Large intestine (tissue), 3 donors: ENCODE results near the gene KCNN4. TPM values are rescaled to one million over a fixed set of nuclear protein-coding genes. Genes with fewer than 3 reads are reported as not detected.

Experiments used
- DNase-seq, 2 donors: peaks; one replicate each; pipeline versions ENCODE4 v3.0.0 to v3.0.0-alpha.2; 2013
- H3K27ac ChIP-seq: one replicate; pipeline ENCODE4 v1.5.1; 2013; ENCODE audit warnings: low read length
- H3K27me3 ChIP-seq: 2 replicates; pipeline ENCODE4 v1.6.1; 2013; ENCODE audit warnings: low read length; ENCODE audit not compliant: control insufficient read depth, insufficient read depth
- H3K36me3 ChIP-seq: 2 replicates; pipeline ENCODE4 v1.6.1; 2013; ENCODE audit warnings: low read length; ENCODE audit not compliant: control insufficient read depth, insufficient read depth
- H3K4me1 ChIP-seq: one replicate; pipeline ENCODE4 v1.6.1; 2013; ENCODE audit warnings: low read length; ENCODE audit not compliant: control insufficient read depth, insufficient read depth
- H3K4me3 ChIP-seq: one replicate; pipeline ENCODE4 v1.5.1; 2013; ENCODE audit warnings: low read length
- H3K9me3 ChIP-seq: one replicate; pipeline ENCODE4 v1.6.1; 2013; ENCODE audit warnings: mild to moderate bottlenecking, low read depth, low read length, moderate library complexity; ENCODE audit not compliant: control insufficient read depth
- WGBS: methylation state at CpG from one replicate; pipeline ENCODE4 v1.1.5; 2013; ENCODE audit warnings: low lambda C conversion rate; ENCODE audit not compliant: insufficient coverage; 5-methylcytosine and 5-hydroxymethylcytosine counted together
- polyA plus RNA-seq: library from polyadenylated mRNA; unstranded; fragments of 120-200 nt; gene quantifications from one replicate; pipeline ENCODE4 v1.2.1, GENCODE V29; 2013

The KCNN4 gene
- polyA plus RNA-seq, 1 donor: 1.3 TPM

DNA sequence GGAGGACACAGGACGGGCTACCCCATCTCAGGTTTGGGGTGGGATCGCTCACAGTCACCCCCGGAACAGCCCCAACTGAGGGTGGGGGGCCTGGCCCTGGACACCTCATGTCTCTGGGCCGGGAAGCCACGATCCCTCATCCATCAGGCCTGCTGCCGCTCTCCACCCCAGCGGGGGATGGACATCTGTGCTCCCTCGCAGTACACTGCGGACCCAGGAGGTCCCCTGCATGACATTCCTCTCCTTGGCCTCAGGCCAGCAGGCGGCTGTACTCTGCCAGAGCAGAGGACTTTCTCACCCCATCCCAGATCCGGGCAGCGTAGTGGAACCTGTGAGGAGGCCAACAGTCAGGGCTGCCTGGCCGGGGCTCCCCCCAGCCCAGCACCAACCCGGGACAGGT is 49.4 kb downstream of the KCNN4 start:
- Histone ChIP-seq H3K9me3 (no peaks in the 10 kb centered on the region), H3K4me1 (no peaks in the 10 kb centered on the region), H3K27ac (no peak overlapping the region), H3K4me3 (no peak overlapping the region), H3K36me3 (peaks cover 64% of the 10 kb centered on the region), H3K27me3 (no peaks in the 10 kb centered on the region)
- DNase-seq: no peak
- WGBS: no CpG with 5 or more reads among the region's 14 CpGs

DNA sequence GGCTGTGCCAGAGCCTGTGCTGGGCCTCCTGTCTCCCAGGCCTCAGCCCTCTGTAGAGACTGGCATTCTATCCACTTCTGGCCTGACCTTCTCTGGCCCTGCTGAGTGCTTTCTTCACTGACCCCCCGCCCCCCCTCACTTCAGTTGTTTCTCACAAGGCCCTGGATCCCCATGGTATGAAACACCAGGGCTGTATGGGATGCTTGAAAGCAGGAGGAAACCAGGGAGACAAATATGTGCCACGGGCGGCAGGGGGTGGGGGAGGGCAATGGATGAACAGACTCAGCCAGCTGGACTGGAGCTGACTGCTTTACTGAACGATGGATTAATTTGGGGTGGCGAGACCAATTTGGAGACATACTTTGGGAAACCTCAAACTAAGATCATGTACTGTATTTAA is 50.9 kb downstream of the KCNN4 start:
- H3K27ac ChIP-seq: no peak overlapping the region
- no peak for DNase-seq
- no peaks in the 10 kb centered on the region for H3K27me3 ChIP-seq
- WGBS: no CpG with 5 or more reads among the region's 5 CpGs
- H3K4me1 ChIP-seq: no peaks in the 10 kb centered on the region
- no peaks in the 10 kb centered on the region for H3K9me3 ChIP-seq
- H3K4me3 ChIP-seq: no peak overlapping the region
- H3K36me3 ChIP-seq: peaks cover 55% of the 10 kb centered on the region

DNA sequence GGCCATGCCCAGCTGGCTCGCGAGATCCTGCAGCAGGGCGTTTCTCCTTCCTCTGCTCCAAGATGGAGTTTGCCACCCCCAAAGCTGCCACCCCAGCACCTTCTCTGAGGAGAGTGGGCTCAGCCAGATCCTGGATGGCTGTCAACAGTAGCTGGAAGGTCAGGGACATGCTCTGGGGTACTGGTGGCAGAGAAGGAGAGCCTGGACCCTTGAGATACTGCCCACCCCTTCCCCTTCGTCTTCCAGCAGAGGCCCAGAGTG is 53.2 kb downstream of the KCNN4 start:
- no peaks in the 10 kb centered on the region for H3K4me1 ChIP-seq
- no peak overlapping the region for H3K4me3 ChIP-seq
- no peak overlapping the region for H3K27ac ChIP-seq
- H3K9me3 ChIP-seq: no peaks in the 10 kb centered on the region
- DNase-seq: no peak
- H3K36me3 ChIP-seq: peaks cover 34% of the 10 kb centered on the region
- no CpG with 5 or more reads among the region's 4 CpGs for WGBS
- H3K27me3 ChIP-seq: no peaks in the 10 kb centered on the region

DNA sequence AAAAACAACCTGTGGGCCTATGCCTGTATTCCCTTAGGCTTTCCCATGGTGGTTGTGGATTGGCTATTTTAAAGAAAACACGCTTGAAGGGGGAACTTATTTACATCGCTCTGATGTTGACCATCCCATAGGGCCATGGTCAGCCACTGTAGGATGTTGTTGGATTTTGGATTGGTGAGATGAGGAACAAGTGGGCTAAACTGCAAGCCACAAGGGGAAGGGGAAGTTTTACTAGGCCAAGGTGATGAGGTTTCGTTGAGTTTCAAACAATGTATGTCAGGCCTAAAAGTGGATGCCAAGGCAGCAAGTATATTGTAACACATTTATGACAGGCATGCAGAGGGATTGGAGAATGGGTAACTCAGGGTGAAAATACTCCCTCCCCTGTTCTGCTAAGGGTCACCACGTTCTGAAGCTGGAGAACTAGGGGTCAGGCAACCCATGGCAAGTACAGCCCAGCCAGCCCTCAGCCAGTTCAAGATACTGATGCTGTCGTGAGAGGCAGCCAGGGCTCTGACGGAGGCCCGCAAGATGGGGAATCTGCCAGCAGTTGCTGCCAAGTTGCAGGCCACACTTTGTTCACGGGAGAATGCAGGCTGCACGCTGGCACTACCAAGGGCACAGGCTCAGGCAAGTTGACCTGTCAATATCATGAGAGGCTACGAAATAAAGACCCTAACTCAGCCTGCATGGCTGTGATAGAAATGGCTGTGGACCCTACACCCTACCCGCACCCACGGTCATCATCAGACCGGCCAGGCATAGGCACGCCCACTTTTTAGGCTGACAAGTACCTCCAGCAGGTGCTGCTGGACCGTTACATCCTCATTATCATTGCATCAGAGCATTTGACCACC is 53.8 kb downstream of the KCNN4 start:
- no peaks in the 10 kb centered on the region for H3K4me1 ChIP-seq
- no peak for DNase-seq
- H3K36me3 ChIP-seq: peaks cover 28% of the 10 kb centered on the region
- no peaks in the 10 kb centered on the region for H3K9me3 ChIP-seq
- no peak overlapping the region for H3K27ac ChIP-seq
- WGBS: no CpG with 5 or more reads among the region's 15 CpGs
- H3K4me3 ChIP-seq: no peak overlapping the region
- H3K27me3 ChIP-seq: no peaks in the 10 kb centered on the region

DNA sequence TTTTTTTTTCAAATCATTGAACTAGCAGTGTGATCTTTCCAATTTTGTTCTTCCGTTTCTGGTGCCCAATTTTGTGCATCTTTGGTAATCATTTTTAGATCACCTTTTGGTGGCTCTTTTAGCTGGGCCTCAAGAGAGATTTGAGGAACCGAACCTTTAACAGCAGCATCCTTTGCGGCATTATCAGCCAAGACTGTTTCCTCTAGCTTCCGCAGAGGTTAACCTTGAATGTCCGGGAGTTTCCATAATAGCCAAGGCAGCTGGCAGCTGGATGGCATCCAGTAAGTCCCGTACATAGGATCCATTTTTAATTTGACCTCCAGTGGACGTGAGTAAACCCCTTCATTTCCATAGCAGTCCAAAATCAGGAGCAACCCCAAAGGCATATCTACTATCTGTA is 55.3 kb downstream of the KCNN4 start:
- Histone ChIP-seq H3K4me3 (no peak overlapping the region), H3K4me1 (no peaks in the 10 kb centered on the region), H3K36me3 (peaks cover 17% of the 10 kb centered on the region), H3K9me3 (no peaks in the 10 kb centered on the region), H3K27ac (no peak overlapping the region), H3K27me3 (no peaks in the 10 kb centered on the region)
- no peak for DNase-seq
- no CpG with 5 or more reads among the region's 7 CpGs for WGBS

DNA sequence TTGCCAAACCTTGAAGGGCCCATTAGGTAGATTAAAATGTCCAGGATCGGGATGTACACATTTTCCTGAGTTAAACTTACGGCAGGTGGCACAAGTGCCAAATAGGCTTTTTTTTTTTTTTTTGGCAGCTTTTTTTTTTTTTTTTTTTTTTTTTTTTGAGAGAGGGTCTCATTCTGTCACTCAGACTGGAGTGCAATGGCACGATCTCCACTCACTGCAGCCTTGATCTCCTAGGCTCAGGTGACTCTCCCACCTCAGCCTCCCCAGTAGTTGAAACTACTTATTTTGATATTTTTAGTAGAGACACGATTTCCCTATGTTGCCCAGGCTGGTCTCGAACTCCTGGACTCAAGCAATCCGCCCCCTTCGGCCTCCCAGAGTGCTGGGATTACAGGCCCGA is 55.9 kb downstream of the KCNN4 start:
- no peak for DNase-seq
- Histone ChIP-seq H3K36me3 (peaks cover 17% of the 10 kb centered on the region), H3K9me3 (no peaks in the 10 kb centered on the region), H3K4me3 (no peak overlapping the region), H3K27ac (no peak overlapping the region), H3K27me3 (no peaks in the 10 kb centered on the region), H3K4me1 (no peaks in the 10 kb centered on the region)
- 94% methylated on average over 3 of the region's 8 CpGs for WGBS

DNA sequence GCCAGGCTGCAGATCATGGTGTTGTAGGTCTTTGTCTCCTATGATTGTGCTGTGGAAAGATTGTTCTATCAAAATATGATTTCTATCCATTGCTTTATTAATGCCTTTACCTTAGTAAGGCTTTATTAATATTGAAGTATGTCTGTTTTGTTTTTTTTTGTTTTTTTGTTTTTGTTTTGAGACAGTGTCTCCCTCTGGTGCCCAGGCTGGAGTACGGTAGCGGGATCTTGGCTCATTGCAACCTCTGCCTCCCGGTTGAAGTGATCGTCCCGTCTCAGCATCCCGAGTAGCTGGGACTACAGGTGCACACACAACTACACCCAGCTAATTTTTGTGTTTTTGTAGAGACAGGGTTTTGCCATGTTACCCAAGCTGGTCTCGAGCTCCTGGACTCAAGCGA is 57.2 kb downstream of the KCNN4 start:
- DNase-seq: no peak
- no peak overlapping the region for H3K4me3 ChIP-seq
- peaks cover 6% of the 10 kb centered on the region for H3K36me3 ChIP-seq
- no peak overlapping the region for H3K27ac ChIP-seq
- no CpG with 5 or more reads among the region's 8 CpGs for WGBS
- no peaks in the 10 kb centered on the region for H3K4me1 ChIP-seq
- peaks cover 3% of the 10 kb centered on the region for H3K9me3 ChIP-seq
- no peaks in the 10 kb centered on the region for H3K27me3 ChIP-seq

DNA sequence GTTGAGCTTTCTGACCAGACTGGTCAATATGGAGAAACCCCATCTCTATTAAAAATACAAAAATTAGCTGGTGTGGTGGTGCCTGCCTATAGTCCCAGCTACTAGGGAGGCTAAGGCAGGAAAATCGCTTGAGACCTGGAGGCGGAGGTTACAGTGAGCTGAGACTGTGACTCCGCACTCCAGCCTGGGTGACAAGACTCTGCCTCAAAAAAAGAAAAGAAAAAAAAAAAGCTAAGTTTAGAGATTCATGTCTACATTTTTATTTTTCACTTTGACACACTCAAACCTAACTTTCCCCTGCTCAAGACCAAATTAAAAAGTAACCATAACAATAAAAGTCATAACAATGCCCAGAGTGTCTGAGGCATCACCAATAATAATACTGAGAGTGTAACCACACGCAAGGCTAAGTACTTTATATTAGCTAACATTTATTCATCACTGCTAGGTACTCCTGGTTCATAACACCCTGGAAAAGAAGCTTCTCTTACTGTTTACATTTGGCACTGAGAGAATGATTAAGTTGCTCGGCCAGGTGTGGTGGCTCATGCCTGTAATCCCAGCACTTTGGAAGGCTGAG is 59.2 kb downstream of the KCNN4 start:
- no CpG with 5 or more reads among the region's 5 CpGs for WGBS
- Histone ChIP-seq H3K4me3 (no peak overlapping the region), H3K27ac (no peak overlapping the region), H3K4me1 (no peaks in the 10 kb centered on the region), H3K27me3 (no peaks in the 10 kb centered on the region), H3K36me3 (no peaks in the 10 kb centered on the region), H3K9me3 (peaks cover 4% of the 10 kb centered on the region)
- no peak for DNase-seq

DNA sequence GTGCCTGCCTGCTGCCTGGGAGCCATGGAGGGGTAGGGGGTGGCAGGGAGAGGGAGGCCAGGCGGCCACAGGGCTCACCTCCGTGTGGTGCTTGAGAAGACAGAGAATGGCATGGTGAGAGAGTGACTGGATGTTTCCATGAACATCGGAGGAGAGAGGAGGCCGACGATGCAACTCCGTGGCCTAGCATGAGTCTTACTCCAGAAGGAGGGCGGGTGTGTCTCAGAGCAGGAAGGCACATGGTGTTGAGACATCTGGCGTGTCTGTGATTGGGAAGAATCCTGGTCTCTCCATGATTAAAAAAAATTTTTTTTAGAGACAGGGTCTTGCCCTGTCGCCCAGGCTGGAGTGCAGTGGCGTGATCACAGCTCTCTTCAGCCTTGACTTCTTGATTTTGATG is 59.8 kb downstream of the KCNN4 start:
- no peaks in the 10 kb centered on the region for H3K36me3 ChIP-seq
- no peaks in the 10 kb centered on the region for H3K27me3 ChIP-seq
- H3K27ac ChIP-seq: no peak overlapping the region
- peaks cover 4% of the 10 kb centered on the region for H3K9me3 ChIP-seq
- no peak for DNase-seq
- 100% methylated on average over 3 of the region's 10 CpGs for WGBS
- H3K4me3 ChIP-seq: no peak overlapping the region
- no peaks in the 10 kb centered on the region for H3K4me1 ChIP-seq

DNA sequence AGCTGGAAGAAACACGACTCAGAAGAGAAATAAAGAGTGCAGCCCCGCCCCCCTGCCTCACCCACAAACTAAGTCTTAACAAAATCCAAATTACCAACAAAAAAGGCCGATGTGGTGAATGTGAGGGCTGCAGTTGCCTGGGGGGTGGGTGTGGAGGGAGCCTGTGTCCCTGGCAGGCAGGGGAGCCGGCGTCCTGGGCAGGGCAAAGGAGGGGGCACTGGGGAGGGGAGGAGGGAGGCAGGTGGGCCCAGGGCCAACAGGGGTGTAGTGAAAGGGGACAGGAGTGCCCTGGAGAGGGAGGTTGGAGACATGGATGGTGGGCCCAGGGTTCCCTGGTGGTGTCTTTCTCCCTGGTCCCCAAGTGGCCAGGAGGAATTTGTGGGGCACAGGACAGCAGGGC is 60.9 kb downstream of the KCNN4 start:
- H3K4me1 ChIP-seq: no peaks in the 10 kb centered on the region
- no CpG with 5 or more reads among the region's 5 CpGs for WGBS
- H3K9me3 ChIP-seq: peaks cover 4% of the 10 kb centered on the region
- H3K36me3 ChIP-seq: no peaks in the 10 kb centered on the region
- H3K4me3 ChIP-seq: no peak overlapping the region
- H3K27me3 ChIP-seq: no peaks in the 10 kb centered on the region
- no peak overlapping the region for H3K27ac ChIP-seq
- no peak for DNase-seq

DNA sequence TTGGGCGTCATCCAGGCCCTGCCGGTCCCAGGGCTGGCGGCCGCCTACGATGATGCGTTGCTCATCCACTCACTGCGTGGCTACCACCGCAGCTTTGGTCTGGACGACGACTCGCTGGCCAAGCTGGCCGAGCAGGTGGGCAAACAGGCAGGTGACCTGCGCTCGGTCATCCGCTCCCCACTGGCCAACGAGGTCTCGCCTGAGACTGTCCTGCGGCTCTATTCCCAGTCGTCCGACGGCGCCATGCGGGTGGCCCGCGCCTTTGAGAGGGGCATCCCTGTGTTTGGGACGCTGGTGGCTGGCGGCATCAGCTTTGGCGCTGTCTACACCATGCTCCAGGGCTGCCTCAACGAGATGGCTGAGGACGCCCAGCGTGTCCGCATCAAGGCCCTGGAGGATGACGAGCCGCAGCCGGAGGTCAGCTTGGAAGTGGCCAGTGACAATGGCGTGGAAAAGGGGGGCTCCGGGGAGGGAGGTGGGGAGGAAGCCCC is 61.4 kb downstream of the KCNN4 start:
- Histone ChIP-seq H3K36me3 (no peaks in the 10 kb centered on the region), H3K9me3 (peaks cover 4% of the 10 kb centered on the region), H3K4me1 (no peaks in the 10 kb centered on the region), H3K27ac (no peak overlapping the region), H3K27me3 (no peaks in the 10 kb centered on the region), H3K4me3 (no peak overlapping the region)
- WGBS: no CpG with 5 or more reads among the region's 37 CpGs
- DNase-seq: no peak
